Hypothalamus (tissue), 51 donors: ENCODE results near the gene KLLN.
"Not testable (repeated sequence)": the region's sequence is repeated elsewhere in the genome, so short reads cannot be mapped to it uniquely, and the experiment has no call there.

ENCODE experiments used
- DNase-seq, 51 donors: peaks; one replicate each; lab custom pipeline; 2025; lab: John Stamatoyannopoulos, UW

The KLLN gene

GRCh38 chr10:87863053-87863943, at the start of gene KLLN, which contains the start of gene PTEN:
TSS of gene KLLN (minus strand) at chr10:87863533. CDS start at chr10:87862487, 1,046 bp downstream.
TSS of gene PTEN (plus strand) at chr10:87863625. CDS start at chr10:87864470, 845 bp downstream.
- DNase-seq = peak; percentile 55 to 94 (median 86)

GRCh38 chr10:87903396-87903795, 40.1 kb upstream of the KLLN start:
- not testable (repeated sequence) for DNase-seq

GRCh38 chr10:87897957-87898356, 34.6 kb upstream of the KLLN start:
- DNase-seq = not testable (repeated sequence)

- DNase-seq = no peak
Measured at GRCh38 chr10:87896216-87896615, 32.9 kb upstream of the KLLN start.

GRCh38 chr10:87895430-87895829, 32.1 kb upstream of the KLLN start:
- DNase-seq = no peak

- DNase-seq = no peak
Measured at GRCh38 chr10:87887548-87888289, 24.4 kb upstream of the KLLN start.

GRCh38 chr10:87887146-87887545, 23.8 kb upstream of the KLLN start:
- DNase-seq = no peak

- DNase-seq = no peak
Measured at GRCh38 chr10:87886635-87887034, 23.3 kb upstream of the KLLN start.

GRCh38 chr10:87882555-87883294, 19.4 kb upstream of the KLLN start:
- no peak for DNase-seq

GRCh38 chr10:87881373-87882059, 18.2 kb upstream of the KLLN start:
- DNase-seq = not testable (repeated sequence)

GRCh38 chr10:87880336-87880735, 17.0 kb upstream of the KLLN start:
- no peak for DNase-seq

GRCh38 chr10:87878664-87879459, 15.5 kb upstream of the KLLN start:
- no peak for DNase-seq

- DNase-seq = no peak
Measured at GRCh38 chr10:87875929-87876571, 12.7 kb upstream of the KLLN start.

- DNase-seq = no peak
Measured at GRCh38 chr10:87873656-87874055, 10.3 kb upstream of the KLLN start.

GRCh38 chr10:87872828-87873227, 9.5 kb upstream of the KLLN start:
- no peak for DNase-seq

- DNase-seq = no peak
Measured at GRCh38 chr10:87869773-87870551, 6.6 kb upstream of the KLLN start.

GRCh38 chr10:87869139-87869538, 5.8 kb upstream of the KLLN start:
- DNase-seq = not testable (repeated sequence)

- DNase-seq = no peak
Measured at GRCh38 chr10:87868277-87868676, 4.9 kb upstream of the KLLN start.
